Mesothelial cell of epicardium (in vitro differentiated cells): ENCODE results near the gene NIF3L1. TPM values are rescaled to one million over a fixed set of nuclear protein-coding genes. Genes with fewer than 3 reads are reported as not detected.

ENCODE experiments used
- DNase-seq, 2 experiments: peaks; one replicate each; pipeline ENCODE4 v3.0.0; 2021; ENCODE audit warnings: low spot score in 2 of 2; ENCODE audit not compliant: unreplicated experiment in 2 of 2
- H3K27ac Mint-ChIP-seq: 2 replicates; pipeline ENCODE4 v1.8.0; 2021; ENCODE audit warnings: mixed read lengths
- H3K27me3 Mint-ChIP-seq: 2 replicates; pipeline ENCODE4 v1.8.0; 2021; ENCODE audit warnings: low read depth, mixed read lengths
- H3K36me3 Mint-ChIP-seq: 2 replicates; pipeline ENCODE4 v1.8.0; 2021; ENCODE audit warnings: mixed read lengths
- H3K4me1 Mint-ChIP-seq: 2 replicates; pipeline ENCODE4 v1.8.0; 2021; ENCODE audit warnings: mixed read lengths
- H3K4me3 Mint-ChIP-seq: 2 replicates; pipeline ENCODE4 v1.8.0; 2021; ENCODE audit warnings: mild to moderate bottlenecking, moderate library complexity, mixed read lengths
- H3K9me3 Mint-ChIP-seq: 2 replicates; pipeline ENCODE4 v1.8.0; 2021; ENCODE audit warnings: mixed read lengths
- total RNA-seq: library from RNA; stranded (reverse); gene quantifications from 3 replicates; pipeline ENCODE4 v1.2.1, GENCODE V29; 2021
- TF ChIP-seq, protein P1 (sequence below): fragments of 200-600 bp; sonication (generic); IDR thresholded peaks from one replicate; pipeline ENCODE4 v1.5.0; 2021; ENCODE audit warnings: antibody characterized with exemption; ENCODE audit not compliant: unreplicated experiment

The NIF3L1 gene
- total RNA-seq, 1 donor from 2014 or later, result 24.8 TPM

DNA sequence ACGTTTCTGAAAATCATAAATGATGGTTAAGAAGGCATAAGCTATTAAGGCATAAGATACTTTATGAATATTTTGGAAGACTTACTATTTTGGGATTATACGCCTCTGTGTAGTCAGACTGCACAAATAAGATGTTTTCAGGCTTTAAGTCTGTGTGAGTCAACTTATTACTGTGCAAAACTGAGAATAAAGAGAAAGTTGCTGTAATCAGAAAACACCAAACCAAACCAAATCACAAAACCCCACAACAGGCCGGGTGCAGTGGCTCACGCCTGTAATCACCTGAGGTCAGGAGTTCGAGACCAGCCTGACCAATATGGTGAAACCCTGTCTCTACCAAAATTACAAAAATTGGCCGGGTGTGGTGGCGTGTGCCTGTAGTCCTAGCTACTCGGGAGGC, 32.4 kb upstream of the NIF3L1 start:
- Mint-ChIP-seq H3K27me3 (no peaks in the 10 kb centered on the region), H3K36me3 (peaks cover 52% of the 10 kb centered on the region)

DNA sequence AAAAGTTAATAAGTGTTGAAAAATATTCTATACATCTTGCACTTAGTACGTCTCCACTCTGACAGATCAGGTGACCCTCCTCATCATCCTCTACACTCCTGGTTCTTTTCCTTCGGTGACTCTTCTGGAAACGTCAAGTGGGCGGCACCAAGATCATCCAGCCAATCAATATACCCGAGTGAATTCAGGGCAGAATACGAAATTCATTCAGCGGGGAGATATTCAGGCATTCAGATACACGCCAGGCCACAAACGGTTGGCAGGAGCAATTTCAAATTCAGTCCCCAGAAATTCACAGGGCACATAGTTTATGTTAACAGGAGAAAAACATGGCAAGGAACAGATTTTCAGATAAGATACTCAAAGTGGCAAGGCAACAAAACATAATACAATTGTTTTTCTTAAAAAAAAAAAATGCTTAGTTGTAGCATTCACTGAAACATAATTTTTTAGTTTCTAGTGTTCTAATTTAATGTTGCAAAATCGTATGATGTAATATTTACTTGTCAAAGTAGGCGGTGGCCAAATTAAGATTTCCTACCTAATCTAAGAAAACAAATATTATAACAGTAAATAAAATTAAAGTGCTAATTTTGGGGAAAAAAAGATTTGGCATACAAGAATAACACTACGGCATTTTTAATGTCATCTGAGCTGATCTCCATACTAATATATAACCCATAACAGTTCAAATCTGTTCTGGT, 28.9 kb upstream of the NIF3L1 start:
- TF ChIP-seq, protein P1, sequence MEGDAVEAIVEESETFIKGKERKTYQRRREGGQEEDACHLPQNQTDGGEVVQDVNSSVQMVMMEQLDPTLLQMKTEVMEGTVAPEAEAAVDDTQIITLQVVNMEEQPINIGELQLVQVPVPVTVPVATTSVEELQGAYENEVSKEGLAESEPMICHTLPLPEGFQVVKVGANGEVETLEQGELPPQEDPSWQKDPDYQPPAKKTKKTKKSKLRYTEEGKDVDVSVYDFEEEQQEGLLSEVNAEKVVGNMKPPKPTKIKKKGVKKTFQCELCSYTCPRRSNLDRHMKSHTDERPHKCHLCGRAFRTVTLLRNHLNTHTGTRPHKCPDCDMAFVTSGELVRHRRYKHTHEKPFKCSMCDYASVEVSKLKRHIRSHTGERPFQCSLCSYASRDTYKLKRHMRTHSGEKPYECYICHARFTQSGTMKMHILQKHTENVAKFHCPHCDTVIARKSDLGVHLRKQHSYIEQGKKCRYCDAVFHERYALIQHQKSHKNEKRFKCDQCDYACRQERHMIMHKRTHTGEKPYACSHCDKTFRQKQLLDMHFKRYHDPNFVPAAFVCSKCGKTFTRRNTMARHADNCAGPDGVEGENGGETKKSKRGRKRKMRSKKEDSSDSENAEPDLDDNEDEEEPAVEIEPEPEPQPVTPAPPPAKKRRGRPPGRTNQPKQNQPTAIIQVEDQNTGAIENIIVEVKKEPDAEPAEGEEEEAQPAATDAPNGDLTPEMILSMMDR, result no peak
- H3K27me3 Mint-ChIP-seq, result no peaks in the 10 kb centered on the region
- peak overlapping the region; percentile 91 for H3K27ac Mint-ChIP-seq
- peak overlapping the region; percentile 56 for H3K4me3 Mint-ChIP-seq
- DNase-seq, result no peak
- H3K4me1 Mint-ChIP-seq, result peaks cover 33% of the 10 kb centered on the region
- H3K9me3 Mint-ChIP-seq, result no peaks in the 10 kb centered on the region
- peaks cover 34% of the 10 kb centered on the region for H3K36me3 Mint-ChIP-seq

More for the DNA sequence above, 32.4 kb upstream of the NIF3L1 start:
- peaks cover 20% of the 10 kb centered on the region for H3K4me1 Mint-ChIP-seq
- DNase-seq, result no peak
- no peaks in the 10 kb centered on the region for H3K9me3 Mint-ChIP-seq
- H3K4me3 Mint-ChIP-seq, result no peak overlapping the region
- TF ChIP-seq, protein P1, result no peak
- H3K27ac Mint-ChIP-seq, result no peak overlapping the region

DNA sequence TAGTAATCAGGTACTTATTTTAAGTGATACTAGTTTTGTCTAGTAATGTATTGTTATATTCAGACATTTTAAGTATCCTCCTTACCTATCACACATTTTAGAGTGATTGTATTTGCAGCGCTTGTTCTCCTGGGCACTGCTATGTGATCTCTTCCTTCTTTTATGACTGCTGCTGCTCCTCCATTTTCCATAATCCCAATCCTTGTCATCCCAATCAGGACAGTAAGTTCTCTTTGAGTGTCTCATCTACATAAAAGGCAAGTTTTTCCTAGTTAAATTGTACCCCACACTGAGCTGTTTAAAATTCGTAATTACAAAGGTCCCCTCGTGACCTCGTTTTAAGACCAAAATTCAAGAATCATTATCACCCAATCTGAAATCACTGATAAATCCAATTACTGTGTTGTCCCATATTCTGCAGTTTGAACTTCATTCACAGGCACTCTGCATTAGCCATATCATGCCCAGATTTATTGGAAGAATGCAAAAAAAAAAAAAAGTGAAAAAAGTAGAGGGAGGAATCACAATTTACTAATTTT, 27.5 kb upstream of the NIF3L1 start:
- Mint-ChIP-seq H3K36me3 (peaks cover 29% of the 10 kb centered on the region), H3K27me3 (no peaks in the 10 kb centered on the region), H3K4me3 (peak overlapping the region; percentile 99), H3K4me1 (peaks cover 33% of the 10 kb centered on the region), H3K9me3 (no peaks in the 10 kb centered on the region), H3K27ac (peak overlapping the region; percentile 100)
- TF ChIP-seq, protein P1, result no peak
- no peak for DNase-seq

DNA sequence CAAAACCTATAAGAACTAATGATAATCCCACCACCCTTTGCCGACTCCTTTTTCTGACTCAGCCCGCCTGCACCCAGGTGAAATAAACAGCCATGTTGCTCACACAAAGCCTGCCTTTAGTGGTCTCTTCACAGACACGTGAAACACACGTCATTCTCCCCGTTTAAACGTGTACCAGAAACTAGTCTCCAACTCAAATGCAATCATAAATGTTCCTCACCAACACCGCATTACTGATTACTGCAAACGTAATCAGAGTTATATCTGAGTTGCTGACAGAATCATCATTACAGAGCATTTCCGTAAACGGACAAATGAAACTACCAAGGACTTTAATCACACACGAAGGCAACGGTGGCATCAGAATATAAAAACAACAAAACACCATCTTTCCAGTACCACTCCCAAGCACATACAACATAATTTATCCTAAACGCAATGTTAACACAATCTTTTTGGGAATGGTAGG, 26.6 kb upstream of the NIF3L1 start:
- Mint-ChIP-seq H3K4me3 (peak overlapping the region; percentile 99), H3K4me1 (peaks cover 40% of the 10 kb centered on the region), H3K9me3 (no peaks in the 10 kb centered on the region), H3K27me3 (no peaks in the 10 kb centered on the region), H3K27ac (peak overlapping the region; percentile 100), H3K36me3 (peaks cover 20% of the 10 kb centered on the region)
- TF ChIP-seq, protein P1, result no peak
- DNase-seq, result no peak

DNA sequence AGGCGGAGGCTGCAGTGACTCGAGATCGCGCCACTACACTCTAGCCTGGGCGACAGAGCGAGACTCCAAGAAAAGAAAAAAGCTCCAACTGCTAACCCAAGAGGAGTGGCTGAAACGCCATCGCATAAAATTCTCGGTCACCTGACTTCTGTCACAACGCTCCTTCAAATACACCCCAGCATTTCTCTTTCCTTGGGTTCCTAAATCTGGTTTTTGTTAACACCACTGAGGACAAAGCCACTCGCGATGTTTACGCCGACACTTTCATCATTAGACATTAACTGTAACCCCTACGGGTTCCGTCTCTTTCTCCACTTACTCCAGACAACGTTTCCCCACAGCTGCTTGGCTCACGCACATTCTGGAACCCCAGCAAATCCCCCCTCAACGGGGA, 25.4 kb upstream of the NIF3L1 start:
- Mint-ChIP-seq H3K36me3 (peaks cover 11% of the 10 kb centered on the region), H3K4me1 (peaks cover 40% of the 10 kb centered on the region), H3K9me3 (no peaks in the 10 kb centered on the region), H3K27me3 (no peaks in the 10 kb centered on the region), H3K27ac (peak overlapping the region; percentile 100), H3K4me3 (peak overlapping the region; percentile 99)
- TF ChIP-seq, protein P1, result no peak
- no peak for DNase-seq
